Omental fat pad (tissue), 4 donors: Measurements from ENCODE around the gene PROSER2. TPM values are rescaled to one million over a fixed set of nuclear protein-coding genes. Genes with fewer than 3 reads are reported as not detected.
A peak's percentile ranks its signal among the peaks of the same experiment; 100 is the strongest.

Experiments used
- ATAC-seq: fragments of 150-250 bp; one replicate; pipeline ENCODE4 v1.9.1; 2016; ENCODE audit warnings: mild to moderate bottlenecking, moderate library complexity; ENCODE audit not compliant: low FRiP score
- DNase-seq: peaks from one replicate; pipeline ENCODE4 v3.0.0-alpha.2; 2019; ENCODE audit warnings: low spot score
- total RNA-seq, 4 donors: library from RNA; depleted of rRNA; stranded (reverse); fragments of >200 nt; gene quantifications; one replicate each; pipeline ENCODE4 v1.1.0, GENCODE V29; 2016
- TF ChIP-seq, protein P1 (sequence below), 3 donors: fragments of 450-650 bp; IDR thresholded peaks; one replicate each; pipeline ENCODE4 v1.5.1; 2016 to 2017; ENCODE audit warnings: antibody characterized with exemption in 3 of 3, mild to moderate bottlenecking in 3 of 3, moderate library complexity in 2 of 3

PROSER2 gene
- total RNA-seq, 4 donors from 2014 or later = 1.1 to 8.2 (median 6.3) TPM

- ATAC-seq = no peak
- no peak for DNase-seq
- TF ChIP-seq, protein P1, sequence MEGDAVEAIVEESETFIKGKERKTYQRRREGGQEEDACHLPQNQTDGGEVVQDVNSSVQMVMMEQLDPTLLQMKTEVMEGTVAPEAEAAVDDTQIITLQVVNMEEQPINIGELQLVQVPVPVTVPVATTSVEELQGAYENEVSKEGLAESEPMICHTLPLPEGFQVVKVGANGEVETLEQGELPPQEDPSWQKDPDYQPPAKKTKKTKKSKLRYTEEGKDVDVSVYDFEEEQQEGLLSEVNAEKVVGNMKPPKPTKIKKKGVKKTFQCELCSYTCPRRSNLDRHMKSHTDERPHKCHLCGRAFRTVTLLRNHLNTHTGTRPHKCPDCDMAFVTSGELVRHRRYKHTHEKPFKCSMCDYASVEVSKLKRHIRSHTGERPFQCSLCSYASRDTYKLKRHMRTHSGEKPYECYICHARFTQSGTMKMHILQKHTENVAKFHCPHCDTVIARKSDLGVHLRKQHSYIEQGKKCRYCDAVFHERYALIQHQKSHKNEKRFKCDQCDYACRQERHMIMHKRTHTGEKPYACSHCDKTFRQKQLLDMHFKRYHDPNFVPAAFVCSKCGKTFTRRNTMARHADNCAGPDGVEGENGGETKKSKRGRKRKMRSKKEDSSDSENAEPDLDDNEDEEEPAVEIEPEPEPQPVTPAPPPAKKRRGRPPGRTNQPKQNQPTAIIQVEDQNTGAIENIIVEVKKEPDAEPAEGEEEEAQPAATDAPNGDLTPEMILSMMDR (IDR thresholded peaks at IDR 0.05) = no peak
These were observed 9.1 kb upstream of the PROSER2 start for GRCh38 chr10:11813855-11814567.

DNA sequence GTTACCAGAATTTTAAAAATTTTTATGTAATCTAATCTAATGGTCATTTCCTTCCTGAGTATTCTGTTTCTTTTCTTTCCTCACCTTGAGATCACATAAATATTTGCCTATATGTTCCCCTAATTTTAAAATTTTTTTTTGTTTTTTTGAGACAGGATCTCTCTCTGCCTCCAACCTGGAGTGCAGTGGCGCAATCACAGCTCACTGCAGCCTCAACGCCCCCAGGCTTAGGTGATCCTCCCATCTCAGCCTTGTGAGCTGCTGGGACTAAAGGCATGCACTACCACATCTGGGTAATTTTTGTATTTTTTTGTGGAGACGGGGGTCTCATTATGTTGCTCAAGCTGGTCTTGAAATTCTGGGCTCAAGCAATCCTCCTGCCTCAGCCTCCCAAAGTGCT, 4.1 kb upstream of the PROSER2 start:
- ATAC-seq (no peak), DNase-seq (no peak)
- TF ChIP-seq, protein P1 (IDR thresholded peaks at IDR 0.05) = no peak

DNA sequence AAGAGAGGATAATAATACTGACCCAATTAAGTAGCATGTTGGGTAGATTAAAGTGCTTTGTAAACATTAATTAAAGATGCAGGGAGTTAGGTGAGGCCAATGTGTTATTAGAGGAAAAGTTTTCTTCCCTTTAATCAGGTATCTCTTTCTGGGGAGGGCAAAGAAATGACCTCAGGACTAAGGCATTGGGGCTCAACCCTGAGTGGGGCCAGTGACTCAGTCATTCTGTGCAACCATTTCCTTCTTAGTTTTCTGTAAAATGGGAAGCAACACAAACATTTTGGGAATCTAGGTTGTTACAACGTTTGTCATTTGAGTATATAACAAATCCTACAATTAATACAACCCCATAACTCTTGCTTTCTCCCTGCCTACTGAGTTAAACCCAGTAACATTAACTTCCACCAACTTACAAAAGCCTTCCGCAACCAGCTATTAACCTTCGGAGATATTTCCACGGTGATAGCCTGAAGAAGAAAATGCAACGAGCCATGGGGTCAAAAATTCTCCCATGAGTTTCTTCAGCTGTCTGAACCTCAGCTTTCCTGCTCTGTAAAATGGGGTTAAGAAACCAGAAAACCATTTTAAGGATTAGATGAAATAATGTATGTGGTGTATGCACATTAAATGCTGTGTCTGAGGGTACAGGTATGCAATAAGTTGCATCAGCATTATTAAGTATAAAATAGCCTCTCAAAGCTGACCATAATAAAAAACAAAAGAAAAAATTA, 965 bp upstream of the PROSER2 start:
- TF ChIP-seq, protein P1 (IDR thresholded peaks at IDR 0.05) = no peak
- ATAC-seq = no peak
- no peak for DNase-seq

DNA sequence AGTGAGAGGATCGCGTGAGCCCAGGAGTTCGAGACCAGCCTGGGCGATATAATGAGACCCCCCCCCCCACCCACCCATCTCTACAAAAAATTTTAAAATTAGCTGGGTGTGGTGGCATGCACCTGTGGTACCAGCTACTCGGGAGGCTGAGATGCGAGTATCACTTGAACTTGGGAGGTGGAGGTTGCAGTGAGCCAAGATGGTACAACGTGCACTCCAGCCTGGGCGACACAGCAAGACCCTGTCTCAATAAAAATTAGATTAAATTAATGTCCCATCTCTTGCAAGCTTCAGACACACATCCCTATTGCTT, 391 bp upstream of the PROSER2 start:
- DNase-seq (no peak), ATAC-seq (no peak)
- TF ChIP-seq, protein P1 (IDR thresholded peaks at IDR 0.05) = no peak

- ATAC-seq (no peak), DNase-seq (no peak)
- TF ChIP-seq, protein P1 (IDR thresholded peaks at IDR 0.05) = no peak
These were observed 812 bp downstream of the PROSER2 start for GRCh38 chr10:11823989-11824346.

GRCh38 chr10:11824376-11824775, 1.2 kb downstream of the PROSER2 start:
- TF ChIP-seq, protein P1 (IDR thresholded peaks at IDR 0.05) = no peak
- ATAC-seq (no peak), DNase-seq (no peak)

- peak; percentile 35 for DNase-seq
- ATAC-seq = peak; percentile 20
- TF ChIP-seq, protein P1 (IDR thresholded peaks at IDR 0.05) = no peak
These were observed 1.7 kb downstream of the PROSER2 start for GRCh38 chr10:11824825-11825224.
